DMS53 (cell line): ENCODE data around the gene OPA3.
A peak's percentile ranks its signal among the peaks of the same experiment; 100 is the strongest.

Source experiments
- DNase-seq: peaks from one replicate; lab custom pipeline; 2025; lab: John Stamatoyannopoulos, UW

The OPA3 gene

DNA sequence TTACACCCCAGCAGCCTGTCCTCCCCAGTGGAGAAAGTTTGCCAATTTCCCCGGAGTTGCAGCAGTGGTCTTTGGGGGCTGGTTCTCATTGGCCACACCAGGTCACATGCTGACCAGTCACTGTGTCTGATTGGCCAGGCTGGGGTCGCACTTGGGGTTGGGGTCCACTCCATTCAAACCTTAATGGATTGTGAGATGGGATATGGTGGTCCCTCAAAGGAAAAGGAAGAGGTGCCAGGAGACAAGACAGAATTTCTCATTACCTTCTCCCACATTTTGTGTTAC is 82.9 kb downstream of the OPA3 start:
- DNase-seq: no peak

DNA sequence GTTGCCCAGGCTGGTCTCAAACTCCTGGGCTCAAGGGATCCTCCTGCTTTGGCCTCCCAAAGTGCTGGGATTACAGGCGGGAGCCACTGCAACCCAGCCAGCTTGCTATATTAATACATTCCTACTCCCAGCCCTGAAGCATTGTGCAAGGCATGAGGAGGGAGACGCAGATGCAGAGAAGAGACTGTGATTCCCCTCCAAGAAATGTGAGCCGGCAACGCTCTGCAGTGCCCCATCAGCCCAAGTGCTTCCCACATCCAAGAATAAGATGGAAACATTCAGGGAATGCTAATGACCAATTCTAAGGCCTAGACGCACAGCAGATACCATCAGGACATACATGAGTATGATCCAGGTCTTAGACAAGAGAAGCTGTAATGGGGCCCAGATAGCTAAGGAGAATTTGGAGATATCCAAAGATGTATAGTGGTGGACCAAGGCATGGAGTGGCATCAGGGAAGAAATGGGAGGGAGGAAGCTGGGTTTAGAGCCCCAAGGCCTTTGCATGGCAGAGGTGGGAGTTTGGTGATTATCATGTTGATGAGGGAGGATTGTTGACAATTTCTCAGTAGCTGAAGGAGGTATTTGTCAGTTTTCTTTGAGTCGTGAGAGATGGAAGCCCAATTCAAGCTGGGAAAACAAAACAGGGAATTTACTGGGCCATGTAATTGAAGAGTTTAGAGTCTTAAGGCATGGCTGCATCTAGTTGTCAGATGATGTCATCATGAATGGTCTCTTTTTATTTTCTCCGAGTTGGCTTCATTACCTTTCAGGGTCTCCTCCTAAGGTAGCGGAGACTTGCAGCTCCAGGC is 83.5 kb downstream of the OPA3 start:
- no peak for DNase-seq

DNA sequence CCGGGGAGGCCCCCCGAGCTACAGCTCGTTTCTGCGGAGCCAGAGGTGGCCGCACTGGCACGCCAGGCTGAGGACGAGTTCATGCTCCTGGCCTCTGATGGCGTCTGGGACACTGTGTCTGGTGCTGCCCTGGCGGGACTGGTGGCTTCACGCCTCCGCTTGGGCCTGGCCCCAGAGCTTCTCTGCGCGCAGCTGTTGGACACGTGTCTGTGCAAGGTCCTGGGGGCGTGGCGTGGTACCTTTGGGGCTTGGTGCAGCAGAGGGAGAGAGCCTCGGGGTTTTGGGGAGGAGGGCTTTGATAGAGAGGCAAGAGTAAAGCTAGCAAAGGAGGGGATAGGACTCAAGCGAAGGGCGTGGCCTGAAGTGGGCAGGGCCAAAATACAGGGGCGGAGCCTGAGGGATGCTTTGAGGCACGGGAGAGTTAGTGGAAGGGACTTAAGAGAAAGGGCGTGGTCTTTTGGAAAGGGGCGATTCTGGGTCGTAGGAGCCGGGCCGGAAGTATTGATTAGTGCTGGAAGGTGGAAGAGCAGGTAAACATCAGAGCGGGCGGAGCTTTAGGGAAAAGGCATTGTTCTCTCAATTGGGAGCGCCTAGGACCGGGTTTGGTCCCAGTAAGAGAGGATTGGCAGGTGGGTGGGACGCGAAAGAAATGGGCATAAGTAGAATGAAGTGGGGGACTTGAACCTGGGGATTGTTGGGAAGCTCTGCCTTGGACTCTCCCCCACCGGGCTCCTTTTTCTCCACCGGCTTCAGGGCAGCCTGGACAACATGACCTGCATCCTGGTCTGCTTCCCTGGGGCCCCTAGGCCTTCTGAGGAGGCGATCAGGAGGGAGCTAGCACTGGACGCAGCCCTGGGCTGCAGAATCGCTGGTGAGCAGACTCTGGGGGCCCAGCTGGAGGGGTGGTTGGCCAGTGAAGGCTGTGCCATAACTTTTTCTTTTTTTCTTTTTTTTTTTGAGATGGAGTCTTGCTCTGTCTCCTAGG is 85.1 kb downstream of the OPA3 start:
- DNase-seq: peak; percentile 69

DNA sequence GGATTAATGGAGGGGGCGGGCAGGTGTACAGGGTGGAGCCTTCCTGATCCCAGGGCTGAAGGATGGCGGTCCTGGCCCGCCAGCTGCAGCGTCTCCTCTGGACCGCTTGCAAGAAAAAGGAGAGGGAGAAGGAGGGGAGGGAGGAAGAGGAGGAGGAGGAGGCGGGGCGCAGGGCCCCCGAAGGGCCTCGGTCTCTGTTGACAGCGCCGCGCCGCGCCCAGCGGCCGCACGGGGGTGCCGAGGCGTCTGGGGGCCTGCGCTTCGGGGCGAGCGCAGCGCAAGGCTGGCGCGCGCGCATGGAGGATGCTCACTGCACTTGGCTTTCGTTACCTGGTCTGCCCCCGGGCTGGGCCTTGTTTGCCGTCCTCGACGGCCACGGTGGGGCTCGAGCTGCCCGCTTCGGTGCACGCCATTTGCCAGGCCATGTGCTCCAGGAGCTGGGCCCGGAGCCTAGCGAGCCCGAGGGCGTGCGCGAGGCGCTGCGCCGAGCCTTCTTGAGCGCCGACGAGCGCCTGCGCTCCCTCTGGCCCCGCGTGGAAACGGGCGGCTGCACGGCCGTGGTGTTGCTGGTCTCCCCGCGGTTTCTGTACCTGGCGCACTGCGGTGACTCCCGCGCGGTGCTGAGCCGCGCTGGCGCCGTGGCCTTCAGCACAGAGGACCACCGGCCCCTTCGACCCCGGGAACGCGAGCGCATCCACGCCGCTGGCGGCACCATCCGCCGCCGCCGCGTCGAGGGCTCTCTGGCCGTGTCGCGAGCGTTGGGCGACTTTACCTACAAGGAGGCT is 86.0 kb downstream of the OPA3 start, which contains the start of gene PPM1N:
TSS of gene PPM1N (plus strand) at position 33 of the 785 bp plus-strand sequence. CDS start at position 63, 30 bp downstream.
- peak; percentile 58 for DNase-seq

DNA sequence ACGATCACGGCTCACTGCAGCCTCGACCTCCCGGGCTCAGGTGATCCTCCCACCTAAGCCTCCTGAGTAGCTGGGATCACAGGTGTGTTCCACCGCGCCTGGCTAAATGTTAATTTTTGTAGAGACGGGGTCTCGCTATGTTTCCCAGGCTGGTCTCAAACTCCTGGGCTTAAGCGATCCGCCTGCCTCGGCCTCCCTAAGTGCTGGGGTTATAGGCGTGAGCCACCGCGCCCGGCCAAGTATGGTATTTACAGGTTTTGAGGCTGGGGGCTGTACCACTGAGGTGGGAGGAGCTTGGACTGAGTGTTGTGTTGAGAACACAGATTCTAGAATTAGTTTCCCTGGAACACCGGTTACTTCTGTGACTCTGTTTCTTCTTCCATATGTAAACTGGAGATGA is 86.8 kb downstream of the OPA3 start:
- DNase-seq: no peak

DNA sequence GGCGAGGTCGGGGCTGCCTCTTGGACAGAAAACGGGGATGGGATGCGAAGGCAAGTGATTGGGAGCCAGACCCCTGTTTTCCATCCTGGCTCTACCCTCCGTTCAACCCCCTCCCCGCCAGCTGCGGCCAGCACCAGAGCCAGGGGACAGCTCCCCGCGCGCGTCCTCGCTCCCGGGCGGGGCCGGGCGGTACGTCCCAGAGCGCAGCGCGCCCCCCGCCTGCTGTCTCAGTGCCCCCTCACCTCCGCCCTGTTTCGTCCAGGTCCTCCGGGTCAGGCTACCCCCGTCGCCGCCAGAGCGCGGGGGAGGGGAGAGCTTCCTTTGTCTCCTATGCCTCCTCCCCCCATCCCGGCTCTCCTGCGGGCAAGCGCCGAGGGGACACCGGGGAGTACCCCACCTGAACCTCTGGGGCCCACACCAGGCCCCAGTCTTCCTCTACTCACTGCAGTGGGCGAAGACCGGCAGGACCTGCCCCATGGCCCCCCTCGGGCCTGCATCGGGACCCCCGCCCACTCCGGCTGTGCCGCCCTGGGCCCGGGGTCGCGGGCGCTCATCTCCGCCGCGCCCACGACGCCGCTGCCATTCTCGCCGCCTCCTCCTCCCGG is 88.2 kb downstream of the OPA3 start:
- DNase-seq: peak; percentile 42

DNA sequence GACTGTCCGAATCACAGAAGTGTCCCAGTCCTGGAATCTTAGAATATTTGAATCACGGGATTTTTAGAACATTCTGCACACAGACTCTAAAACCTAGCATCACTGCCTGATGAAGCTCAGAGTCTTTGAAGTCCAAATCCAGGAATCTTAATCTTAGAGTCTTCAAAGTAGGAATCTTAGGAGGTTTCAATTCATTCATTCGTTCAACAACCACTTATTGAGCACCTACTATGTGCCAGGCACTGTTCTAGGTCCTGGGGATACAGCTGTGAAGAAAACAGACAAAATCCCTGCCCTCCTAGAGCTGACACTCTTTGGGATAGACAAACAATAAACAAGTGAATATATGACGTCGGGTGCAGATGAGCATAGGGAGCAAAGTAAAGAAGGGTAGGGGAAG is 89.4 kb downstream of the OPA3 start:
- DNase-seq: no peak

DNA sequence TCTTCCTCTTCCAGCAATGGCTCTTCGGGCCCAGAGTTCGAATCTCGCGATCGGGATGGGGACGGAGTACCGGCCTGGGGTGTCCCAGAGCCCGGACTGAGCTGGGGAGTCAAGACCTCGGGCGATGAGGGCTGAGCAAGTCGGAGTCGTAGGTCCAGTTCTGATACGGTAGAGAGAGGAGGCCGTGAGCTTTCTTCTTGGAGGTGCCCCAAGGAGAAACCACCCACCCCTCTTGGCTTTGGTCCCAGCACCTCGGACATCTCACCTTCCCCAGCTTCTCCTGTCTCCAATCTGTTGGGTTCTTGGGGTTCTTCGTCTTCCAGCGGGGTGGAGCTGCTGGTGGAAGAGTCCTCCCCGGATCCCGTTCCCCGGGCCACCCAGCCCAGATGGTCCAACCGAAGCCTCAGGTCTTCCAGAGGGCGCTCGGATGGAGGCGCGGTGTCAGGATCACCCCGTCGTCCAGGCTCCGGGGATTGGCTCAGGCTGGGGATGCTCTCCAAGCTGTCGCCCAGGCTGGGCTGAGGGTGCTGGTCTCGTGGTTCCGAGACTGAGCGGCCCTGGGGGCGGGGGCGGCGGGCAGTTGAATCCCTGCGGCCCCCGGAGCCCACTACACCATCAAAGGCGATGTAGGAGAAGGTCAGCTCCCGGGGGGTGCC is 90.2 kb downstream of the OPA3 start:
- no peak for DNase-seq

DNA sequence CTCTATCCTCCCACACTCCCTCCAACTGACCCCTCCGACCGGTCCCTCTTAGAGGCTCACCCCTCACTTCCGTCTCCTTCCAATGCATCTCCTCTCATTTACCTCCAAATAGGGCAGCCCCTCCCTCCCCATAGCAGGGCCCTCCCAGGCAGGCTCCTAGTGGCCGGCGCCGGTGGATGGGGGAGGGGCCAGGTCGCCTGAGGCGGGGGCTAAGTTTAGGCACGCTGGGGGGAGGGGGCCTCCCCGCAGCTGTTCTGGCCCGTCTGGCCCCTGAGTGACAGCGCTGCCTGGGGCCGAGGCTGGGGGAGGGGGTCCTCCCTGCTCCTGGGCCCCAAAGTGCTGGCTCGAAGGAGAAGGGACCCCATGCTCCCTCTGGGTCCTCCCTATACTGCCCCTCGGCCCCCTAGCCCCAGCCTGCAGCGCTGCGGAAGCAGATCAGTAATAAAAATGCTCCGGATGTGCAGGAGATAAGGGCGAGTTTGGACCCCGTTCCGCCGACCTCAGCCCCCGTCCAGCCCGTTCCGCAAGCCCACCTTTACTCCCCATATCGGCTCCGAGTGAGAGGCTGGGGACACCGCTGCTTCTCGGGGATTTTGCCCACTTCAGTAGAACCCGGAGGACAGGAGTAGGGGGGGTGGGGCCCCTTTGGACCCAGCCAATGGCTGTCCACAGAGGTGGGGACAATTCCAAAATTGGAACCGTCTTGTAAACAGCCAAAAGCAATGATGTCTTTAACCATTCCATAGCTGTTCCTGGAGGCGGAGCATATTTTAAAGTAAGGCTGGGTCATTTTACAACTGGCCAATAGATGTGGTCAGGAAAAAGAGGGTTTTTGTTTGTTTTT is 91.8 kb downstream of the OPA3 start:
- DNase-seq: no peak

DNA sequence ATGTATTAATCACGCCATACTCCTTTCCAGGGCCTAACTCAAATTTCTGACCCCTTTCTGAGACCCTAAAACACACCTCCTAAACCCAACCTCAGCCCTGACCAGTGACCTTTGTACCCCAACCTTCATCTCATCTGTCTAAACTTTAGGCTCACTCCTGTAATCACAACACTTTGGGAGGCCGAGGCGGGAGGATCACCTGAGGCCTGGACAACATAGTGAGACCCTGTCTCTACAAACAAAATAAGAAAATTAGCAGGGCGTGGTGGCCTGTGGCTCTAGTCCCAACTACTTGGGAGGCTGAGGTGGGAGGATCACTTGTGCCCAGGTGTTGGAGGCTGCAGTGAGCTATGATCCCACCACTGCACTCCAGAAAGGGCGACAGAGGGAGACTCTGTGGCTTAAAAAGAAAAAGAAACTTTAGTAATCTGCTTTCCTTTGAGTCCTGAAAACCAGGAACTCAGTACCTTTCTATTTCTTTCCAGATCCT is 92.4 kb downstream of the OPA3 start:
- DNase-seq: no peak

DNA sequence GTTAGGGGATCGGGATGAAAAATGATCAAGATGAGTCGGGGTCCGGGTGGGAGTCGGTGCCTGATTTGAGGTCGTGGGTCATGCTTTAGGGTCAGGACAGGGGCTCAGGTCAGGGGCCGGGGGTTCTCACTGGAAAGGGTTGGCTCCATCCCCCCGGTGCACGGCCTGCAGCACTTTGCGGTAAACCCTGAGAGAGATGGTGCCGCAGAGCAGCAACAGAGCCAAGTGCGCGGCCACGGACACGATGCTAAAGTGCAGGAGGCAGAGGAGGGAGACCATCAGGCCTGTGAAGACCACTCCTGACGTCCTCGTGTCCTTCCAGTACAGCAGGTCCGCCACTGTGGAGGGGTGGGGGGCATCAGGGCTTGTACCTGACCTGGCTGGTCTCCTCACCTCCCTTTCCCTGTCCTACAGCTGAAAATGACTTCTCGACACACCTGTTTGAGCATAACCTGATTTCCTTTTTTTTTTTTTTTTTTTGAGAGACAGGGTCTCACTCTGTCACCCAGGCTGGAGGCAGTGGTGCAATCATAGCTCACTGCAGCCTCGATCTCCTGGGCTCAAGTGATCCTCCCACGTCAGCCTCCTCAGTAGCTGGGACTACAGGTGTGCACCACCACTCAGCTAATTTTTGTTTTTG is 95.3 kb downstream of the OPA3 start:
- DNase-seq: no peak

DNA sequence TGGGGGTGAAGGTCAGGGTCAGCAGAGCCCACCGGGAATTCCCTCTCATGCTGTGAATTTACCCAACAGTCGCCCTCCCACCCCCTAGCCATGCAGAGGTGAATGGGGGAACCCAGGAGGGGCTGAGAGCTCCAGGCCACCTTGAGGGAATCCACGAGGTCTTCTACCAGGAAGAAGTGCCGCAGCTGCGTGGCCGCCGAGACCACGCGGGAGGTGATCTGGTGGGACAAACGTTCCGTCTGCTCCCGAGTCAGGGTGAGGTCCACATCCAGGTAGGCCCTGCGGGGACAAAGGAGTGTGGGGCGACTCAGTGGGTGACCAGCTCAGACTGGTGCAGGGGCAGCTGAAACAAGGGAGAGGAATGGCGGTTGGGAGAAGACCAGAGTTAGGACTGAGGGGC is 95.9 kb downstream of the OPA3 start:
- DNase-seq: no peak

DNA sequence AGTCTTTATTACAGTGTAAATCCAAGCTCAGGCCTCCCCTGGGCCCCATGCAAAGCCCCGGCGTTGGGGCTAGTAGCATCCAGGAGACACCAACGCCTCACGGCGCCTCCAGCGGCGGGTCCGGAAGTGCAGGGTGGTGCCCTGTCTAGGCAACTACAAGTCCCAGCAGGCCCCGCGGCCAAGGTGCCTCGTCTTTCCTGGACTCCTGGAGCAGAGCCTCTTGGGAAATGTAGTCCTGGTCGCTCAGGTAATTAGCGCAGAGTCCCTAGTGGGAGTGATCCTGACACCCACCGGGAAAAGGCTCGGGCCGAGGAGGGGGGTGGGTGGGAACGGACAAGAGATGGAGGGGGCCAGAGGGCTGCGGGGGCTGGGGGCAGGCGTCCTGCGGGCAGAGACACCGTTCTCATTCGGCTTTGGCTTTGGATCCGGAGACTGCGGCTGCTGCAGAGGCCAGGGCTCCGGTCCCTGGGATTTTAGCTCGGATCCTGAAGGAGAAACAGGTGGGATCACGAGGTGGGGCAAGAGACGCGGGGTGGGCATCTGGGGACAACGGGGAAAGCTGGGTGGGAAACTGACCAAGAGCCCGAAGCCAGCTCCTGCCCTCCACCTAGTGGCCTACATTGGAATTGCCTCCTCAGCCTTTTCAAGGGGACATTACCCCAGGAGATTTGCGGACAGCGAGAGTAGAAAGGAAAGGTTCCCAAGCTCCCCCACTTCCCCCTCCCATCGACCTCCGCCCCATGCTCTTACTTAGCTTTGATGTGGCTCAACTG is 99.1 kb downstream of the OPA3 start:
- peak; percentile 97 for DNase-seq

DNA sequence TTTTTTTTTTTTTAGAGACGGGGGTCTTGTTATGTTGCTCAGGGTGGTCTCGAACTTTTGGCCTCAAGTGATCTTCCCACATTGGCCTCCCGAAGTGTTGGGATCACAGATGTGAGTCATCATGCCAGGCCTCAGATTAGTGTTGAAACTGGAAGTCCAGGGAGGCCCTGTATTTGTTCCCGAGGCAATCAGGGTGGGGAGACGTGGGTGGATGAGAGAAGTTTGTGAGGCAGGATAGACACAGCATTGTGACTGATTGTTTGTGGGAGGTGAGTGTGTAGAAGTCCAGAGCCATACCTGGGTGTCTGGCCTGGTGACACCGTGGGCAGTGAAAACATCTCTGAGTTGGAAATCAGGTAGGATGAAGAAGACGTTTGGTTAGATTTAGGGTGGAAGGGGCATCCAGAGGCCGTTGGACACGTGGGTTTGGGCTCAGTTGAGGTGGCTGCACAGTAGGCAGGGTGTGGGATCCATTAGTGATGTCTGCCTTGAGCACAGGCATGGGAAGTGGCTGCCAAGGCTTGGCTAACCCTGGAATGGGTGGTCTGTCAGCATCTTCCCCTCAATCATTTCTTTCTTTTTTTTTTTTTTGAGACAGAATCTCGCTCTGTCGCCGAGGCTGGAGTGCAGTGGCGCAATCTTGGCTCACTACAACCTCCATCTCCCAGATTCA is 100.2 kb downstream of the OPA3 start:
- DNase-seq: no peak

DNA sequence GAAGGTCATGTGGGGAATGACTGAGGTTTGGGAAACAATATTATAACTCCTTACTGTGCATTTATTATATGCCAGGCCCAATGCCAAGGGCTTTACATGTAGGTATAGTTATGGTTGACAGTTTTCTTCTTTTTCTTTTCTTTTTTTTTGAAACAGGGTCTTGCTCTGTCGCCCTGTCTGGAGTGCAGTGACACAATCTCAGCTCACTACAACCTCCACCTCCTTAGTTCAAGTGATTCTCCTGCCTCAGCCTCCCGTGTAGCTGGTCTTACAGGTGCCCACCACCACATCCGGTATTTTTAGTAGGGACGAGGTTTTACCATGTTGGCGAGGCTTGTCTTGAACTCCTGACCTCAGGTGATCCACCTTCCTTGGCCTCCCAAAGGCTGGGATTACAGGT is 101.6 kb downstream of the OPA3 start:
- no peak for DNase-seq

DNA sequence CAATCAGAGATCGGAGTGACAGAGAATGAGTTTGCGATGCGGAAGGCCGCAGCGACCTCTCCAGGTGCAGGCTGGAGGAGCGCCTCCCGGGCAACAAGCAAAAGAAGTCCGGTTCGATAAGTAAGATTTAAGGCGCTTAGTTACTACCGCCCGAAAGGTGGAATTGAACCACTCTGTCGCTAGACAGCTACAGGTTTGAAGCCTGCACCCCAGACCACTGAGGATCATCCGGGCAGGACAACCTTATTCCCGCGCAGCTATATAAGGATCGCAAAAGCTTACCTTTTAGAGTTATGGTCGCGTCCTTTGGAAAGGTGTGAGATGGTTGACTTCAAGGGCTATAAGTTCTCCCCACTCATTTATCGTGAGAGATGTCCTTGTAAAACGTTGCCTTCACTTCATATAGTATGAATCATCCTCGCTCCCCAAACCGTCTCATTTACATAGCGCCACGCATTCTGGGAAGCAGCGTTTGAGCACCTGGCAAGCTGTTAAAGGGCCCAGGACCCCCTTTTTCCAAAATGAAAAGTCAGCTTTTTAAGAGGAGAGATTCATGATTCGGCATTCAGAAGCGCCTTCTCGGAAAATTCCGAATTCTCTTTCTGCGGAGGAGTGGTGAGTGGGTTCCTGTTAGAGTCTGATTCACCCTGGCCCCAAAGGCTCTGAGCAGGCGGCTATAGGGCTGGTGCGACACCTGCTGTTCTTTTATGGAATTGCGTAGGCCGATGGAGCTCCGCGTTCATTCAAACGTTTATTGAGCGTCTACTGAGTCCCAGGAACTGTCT is 106.0 kb downstream of the OPA3 start:
- peak; percentile 94 for DNase-seq

DNA sequence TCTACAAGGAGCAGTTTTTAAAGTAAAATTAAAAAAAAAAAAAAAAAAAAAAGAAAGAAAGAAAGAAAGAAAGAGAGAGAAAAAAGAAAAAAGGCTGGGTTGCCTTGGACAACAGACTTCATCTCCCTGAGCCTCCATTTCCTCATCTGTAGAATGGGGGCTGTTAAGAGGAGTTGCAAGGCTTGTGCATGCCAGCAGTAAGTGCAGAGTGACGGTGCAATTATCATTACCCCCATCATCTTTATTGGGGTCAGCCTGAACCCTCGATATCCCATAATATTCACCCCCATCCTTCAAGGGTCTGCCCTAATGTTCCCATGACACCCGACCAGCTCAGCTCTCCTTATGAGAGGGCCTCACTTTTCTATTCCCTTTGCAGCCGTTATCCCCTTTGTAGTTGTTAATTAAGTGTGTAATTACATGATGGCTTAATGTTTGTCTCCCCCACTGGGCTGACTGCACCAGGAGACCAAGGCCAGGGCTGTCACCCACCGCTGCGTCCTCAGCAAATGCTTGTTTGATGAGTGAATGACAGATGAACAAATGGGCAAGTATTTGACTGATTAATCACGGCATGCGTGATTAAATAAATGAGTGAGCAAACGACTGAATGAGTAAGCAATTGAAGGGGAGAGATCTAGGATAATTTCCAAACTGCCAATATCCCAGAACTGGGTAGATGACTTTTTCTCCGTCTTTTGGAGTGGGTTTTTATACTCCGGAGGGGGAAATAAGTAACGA is 106.7 kb downstream of the OPA3 start:
- DNase-seq: peak; percentile 71
